Heart right ventricle (tissue), 16 donors: ENCODE results near the gene DHCR24. TPM values are rescaled to one million over a fixed set of nuclear protein-coding genes. Genes with fewer than 3 reads are reported as not detected.

ENCODE experiments used
- ATAC-seq, 8 donors: fragments of 200-7000 bp; cut with Tn5 transposase; one replicate each; pipeline ENCODE4 v1.9.1; 2020; ENCODE audit warnings: mild to moderate bottlenecking in 8 of 8, moderate library complexity in 8 of 8, moderate number of reproducible peaks in 1 of 8
- DNase-seq, 2 donors: peaks; one replicate each; pipeline ENCODE4 v3.0.0-alpha.2; 2020
- H3K27ac ChIP-seq, 10 donors: fragments of 200-600 bp; sonication (generic) in 2 of 10; one replicate each; pipeline versions ENCODE4 v1.5.0 to v1.8.0; 2020 to 2022; ENCODE audit warnings: mild to moderate bottlenecking in 3 of 10
- H3K27me3 ChIP-seq, 7 donors: fragments of 200-600 bp; one replicate each; pipeline ENCODE4 v1.8.0; 2021 to 2022; ENCODE audit warnings: mild to moderate bottlenecking in 2 of 7
- H3K36me3 ChIP-seq, 9 donors: fragments of 200-600 bp; sonication (generic) in 1 of 9; one replicate each; pipeline versions ENCODE4 v1.5.0 to v1.8.0; 2020 to 2022; ENCODE audit warnings: mild to moderate bottlenecking in 2 of 9
- H3K4me1 ChIP-seq, 9 donors: fragments of 200-600 bp; sonication (generic) in 1 of 9; one replicate each; pipeline versions ENCODE4 v1.5.0 to v1.8.0; 2020 to 2022; ENCODE audit warnings: mild to moderate bottlenecking in 4 of 9
- H3K4me3 ChIP-seq, 10 donors: fragments of 200-600 bp; sonication (generic) in 2 of 10; one replicate each; pipeline versions ENCODE4 v1.5.0 to v1.8.0; 2020 to 2022; ENCODE audit warnings: mild to moderate bottlenecking in 7 of 10, moderate library complexity in 2 of 10
- H3K9me3 ChIP-seq, 11 donors: fragments of 200-600 bp in 10 of 11; sonication (generic) in 2 of 11; one replicate each; pipeline versions ENCODE4 v1.5.0 to v1.8.0; 2013 to 2022; ENCODE audit warnings: mild to moderate bottlenecking in 2 of 11, control low read depth in 1 of 11, moderate library complexity in 1 of 11
- WGBS, 2 donors: extraction: QIAGEN DNeasy Blood & Tissue Kit; methylation state at CpG; one replicate each; pipeline ENCODE4 v1.1.7; 2013; ENCODE audit warnings: inconsistent platforms in 1 of 2; 5-methylcytosine and 5-hydroxymethylcytosine counted together
- intact Hi-C, 10 donors: fragments of 100-400 bp; cut with DNase I; formaldehyde crosslinking; loops; one replicate each; pipeline versions ENCODE4 v1.11.1 to v1.14.2; 2022
- polyA plus RNA-seq, 2 donors: library from polyadenylated mRNA; stranded (reverse); fragments of 200-250 nt; gene quantifications; one replicate each; pipeline ENCODE4 v1.2.3, GENCODE V29; 2013
- total RNA-seq, 10 donors: library from RNA; stranded (reverse); fragmentation: NEBNext Ultra II Directional in 3 of 10; extraction: Animal tissue kit (Norgen Biotek cat#: 25700) in 3 of 10; gene quantifications; one replicate each; pipeline versions ENCODE4 v1.2.1 to v1.2.4, GENCODE V29; 2021 to 2023
- TF ChIP-seq, protein P1 (sequence below), 9 donors: fragments of 200-600 bp; sonication (generic) in 2 of 9; IDR thresholded peaks; one replicate each; pipeline versions ENCODE4 v1.5.0 to v1.8.0; 2021 to 2022; ENCODE audit warnings: antibody characterized with exemption in 9 of 9, mild to moderate bottlenecking in 5 of 9, moderate library complexity in 1 of 9
- donor health status: Arrhythmogenic right ventricular cardiomyopathy.
- donor health status: ischemic (EF 13 %, LVEDD 7.1; RV severe dilation, severe dysfunction).
- donor health status: healthy with polysubstance abuse.
- donor health status: DM: no; HTN: yes; CAD: no.
- donor health status: DM: no; HTN: no; CAD: no.
- donor health status: ischemic (EF 25% LVEDD 6.9; RV normal size, moderate dysfunction).
- donor health status: ischemic (EF 25% LVEDD 5.7; RV mildly dilated, moderate dysfunction).
- donor health status: healthy.
- donor health status: DM: yes; HTN: yes; CAD: no.
- donor health status: Ischemic cardiomyopathy.
- donor health status: ischemic (EF 35%, LVEDD 5.7; RV mildly dilated, moderate dysfunction).
- donor health status: nonischemic (EF 11% LVEDD 7.7; RV severe dilation, severe dysfunction).
- donor health status: DM: yes; HTN: yes; CAD: no.
- donor health status: PGD.
- donor health status: ischemic (EF 29% LVEDD 5.4; RV normal size, mild dysfunction).
- donor health status: nonischemic (EF 23%, LVEDD 6.1; RV moderate dilation, normal function).

DHCR24 gene
- total and polyA plus RNA-seq, 12 donors, result 3.3 to 70.6 (median 15.0) TPM

GRCh38 chr1:54814571-54814970 lies 72.4 kb downstream of the DHCR24 start:
- Histone ChIP-seq H3K36me3 (no peaks in the 10 kb centered on the region), H3K4me1 (no peaks in the 10 kb centered on the region), H3K27ac (no peak overlapping the region), H3K27me3 (no peaks in the 10 kb centered on the region), H3K4me3 (no peak overlapping the region), H3K9me3 (no peaks in the 10 kb centered on the region)
- intact Hi-C loops, result loop anchor here in 7 of 10 donors (5.0 to 10.0 kb wide), 8 partner anchors 60 to 1337 kb away; no protein-coding TSS in a partner anchor
- TF ChIP-seq, protein P1, sequence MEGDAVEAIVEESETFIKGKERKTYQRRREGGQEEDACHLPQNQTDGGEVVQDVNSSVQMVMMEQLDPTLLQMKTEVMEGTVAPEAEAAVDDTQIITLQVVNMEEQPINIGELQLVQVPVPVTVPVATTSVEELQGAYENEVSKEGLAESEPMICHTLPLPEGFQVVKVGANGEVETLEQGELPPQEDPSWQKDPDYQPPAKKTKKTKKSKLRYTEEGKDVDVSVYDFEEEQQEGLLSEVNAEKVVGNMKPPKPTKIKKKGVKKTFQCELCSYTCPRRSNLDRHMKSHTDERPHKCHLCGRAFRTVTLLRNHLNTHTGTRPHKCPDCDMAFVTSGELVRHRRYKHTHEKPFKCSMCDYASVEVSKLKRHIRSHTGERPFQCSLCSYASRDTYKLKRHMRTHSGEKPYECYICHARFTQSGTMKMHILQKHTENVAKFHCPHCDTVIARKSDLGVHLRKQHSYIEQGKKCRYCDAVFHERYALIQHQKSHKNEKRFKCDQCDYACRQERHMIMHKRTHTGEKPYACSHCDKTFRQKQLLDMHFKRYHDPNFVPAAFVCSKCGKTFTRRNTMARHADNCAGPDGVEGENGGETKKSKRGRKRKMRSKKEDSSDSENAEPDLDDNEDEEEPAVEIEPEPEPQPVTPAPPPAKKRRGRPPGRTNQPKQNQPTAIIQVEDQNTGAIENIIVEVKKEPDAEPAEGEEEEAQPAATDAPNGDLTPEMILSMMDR (IDR thresholded peaks at IDR 0.05), result no peak
- ATAC-seq (no peak), DNase-seq (no peak)
- 80 to 85% methylated on average over 5 of the region's 5 CpGs for WGBS, 2 donors

- Histone ChIP-seq H3K4me3 (no peak overlapping the region), H3K27ac (no peak overlapping the region), H3K9me3 (no peaks in the 10 kb centered on the region), H3K4me1 (no peaks in the 10 kb centered on the region), H3K36me3 (no peaks in the 10 kb centered on the region), H3K27me3 (no peaks in the 10 kb centered on the region)
- TF ChIP-seq, protein P1 (IDR thresholded peaks at IDR 0.05), result no peak
- intact Hi-C loops, result loop anchor here in 7 of 10 donors (5.0 to 10.0 kb wide), 8 partner anchors 59 to 1337 kb away; no protein-coding TSS in a partner anchor
- 71 to 73% methylated on average over 10 of the region's 10 CpGs for whole genome bisulfite sequencing, 2 donors
- DNase-seq (no peak), ATAC-seq (no peak)
Observed at GRCh38 chr1:54814126-54814498, 72.9 kb downstream of the DHCR24 start.

GRCh38 chr1:54813485-54814125 lies 73.4 kb downstream of the DHCR24 start:
- Histone ChIP-seq H3K36me3 (no peaks in the 10 kb centered on the region), H3K27me3 (no peaks in the 10 kb centered on the region), H3K4me3 (no peak overlapping the region), H3K4me1 (no peaks in the 10 kb centered on the region), H3K27ac (no peak overlapping the region), H3K9me3 (no peaks in the 10 kb centered on the region)
- TF ChIP-seq, protein P1 (IDR thresholded peaks at IDR 0.05), result no peak
- no peak for DNase-seq
- 59 to 67% methylated on average over 13 of the region's 13 CpGs for WGBS, 2 donors
- ATAC-seq, result no peak
- intact Hi-C loops, result loop anchor here in 7 of 10 donors (5.0 to 10.0 kb wide), 8 partner anchors 59 to 1336 kb away; no protein-coding TSS in a partner anchor

DNA sequence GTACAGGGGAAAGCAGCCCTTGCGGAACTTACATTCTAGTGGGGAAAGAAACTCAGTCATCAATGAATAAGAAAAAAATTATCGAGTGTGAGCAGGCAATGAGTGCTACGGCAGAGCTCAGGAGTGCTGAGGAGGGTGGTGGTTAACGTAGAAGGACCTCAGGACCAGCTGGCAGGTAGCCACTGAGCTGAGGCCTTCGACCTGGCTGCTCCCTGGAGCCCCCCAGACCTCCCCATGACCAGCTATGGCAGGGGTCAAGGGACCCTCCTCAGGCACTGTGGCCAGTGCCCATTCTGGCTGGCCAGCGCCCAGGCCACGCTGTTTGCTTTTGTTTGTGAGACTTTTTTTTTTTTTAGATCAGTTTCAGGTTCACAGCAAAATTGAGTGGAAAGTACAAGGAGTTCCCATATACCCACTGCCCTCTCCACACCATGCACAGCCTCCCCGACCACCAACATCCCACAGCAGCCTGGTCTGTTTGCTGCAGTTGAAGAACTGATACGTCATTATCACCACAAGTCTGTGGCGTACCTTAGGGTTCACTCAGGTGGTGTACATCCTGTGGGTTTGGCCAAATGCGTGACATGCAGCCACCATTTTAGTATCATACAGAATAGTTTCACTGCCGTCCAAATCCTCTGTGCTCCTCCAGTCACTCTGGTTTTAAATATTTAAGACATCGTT lies 74.1 kb downstream of the DHCR24 start:
- Histone ChIP-seq H3K27ac (no peak overlapping the region), H3K36me3 (no peaks in the 10 kb centered on the region), H3K4me3 (no peak overlapping the region), H3K27me3 (no peaks in the 10 kb centered on the region), H3K9me3 (no peaks in the 10 kb centered on the region), H3K4me1 (no peaks in the 10 kb centered on the region)
- TF ChIP-seq, protein P1 (IDR thresholded peaks at IDR 0.05), result no peak
- 79 to 80% methylated on average over 13 of the region's 13 CpGs for WGBS, 2 donors
- intact Hi-C loops, result loop anchor here in 7 of 10 donors (5.0 to 10.0 kb wide), 8 partner anchors 58 to 1336 kb away; no protein-coding TSS in a partner anchor
- ATAC-seq (no peak), DNase-seq (no peak)
